HG02610 (cell line): ENCODE data around the gene PHKG2.
A peak's percentile ranks its signal among the peaks of the same experiment; 100 is the strongest.

Experiments
- ATAC-seq: cut with Tn5 transposase; IDR thresholded peaks from one replicate; pipeline ENCODE4 v1.9.1; 2021; ENCODE audit warnings: mild to moderate bottlenecking, moderate library complexity; ENCODE audit not compliant: unreplicated experiment

PHKG2 gene

DNA sequence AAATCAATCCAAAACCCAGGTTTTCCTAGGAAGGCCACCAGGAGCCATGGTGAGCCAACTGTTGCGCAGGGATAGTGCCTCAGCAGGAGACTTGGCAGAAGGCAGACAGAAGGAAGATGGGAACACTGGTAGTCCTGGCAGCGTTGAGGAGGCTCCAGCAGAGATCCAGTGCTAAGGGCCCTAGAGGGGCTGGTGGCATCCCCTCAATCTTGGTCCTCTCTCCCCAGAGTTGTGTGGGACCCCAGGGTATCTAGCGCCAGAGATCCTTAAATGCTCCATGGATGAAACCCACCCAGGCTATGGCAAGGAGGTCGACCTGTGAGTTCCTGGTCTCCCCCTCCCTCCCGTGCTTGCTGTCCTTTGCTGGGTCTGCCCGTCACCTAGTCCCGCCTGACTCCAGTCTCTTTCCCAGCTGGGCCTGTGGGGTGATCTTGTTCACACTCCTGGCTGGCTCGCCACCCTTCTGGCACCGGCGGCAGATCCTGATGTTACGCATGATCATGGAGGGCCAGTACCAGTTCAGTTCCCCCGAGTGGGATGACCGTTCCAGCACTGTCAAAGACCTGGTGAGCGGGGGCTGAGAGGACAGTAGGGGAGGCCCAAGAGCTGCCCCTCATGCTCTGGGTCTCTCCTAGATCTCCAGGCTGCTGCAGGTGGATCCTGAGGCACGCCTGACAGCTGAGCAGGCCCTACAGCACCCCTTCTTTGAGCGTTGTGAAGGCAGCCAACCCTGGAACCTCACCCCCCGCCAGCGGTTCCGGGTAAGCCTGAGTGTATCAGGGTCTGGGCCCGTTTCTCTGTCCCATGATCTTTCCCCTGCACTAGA lies 7.9 kb downstream of the PHKG2 start:
- ATAC-seq = no peak

DNA sequence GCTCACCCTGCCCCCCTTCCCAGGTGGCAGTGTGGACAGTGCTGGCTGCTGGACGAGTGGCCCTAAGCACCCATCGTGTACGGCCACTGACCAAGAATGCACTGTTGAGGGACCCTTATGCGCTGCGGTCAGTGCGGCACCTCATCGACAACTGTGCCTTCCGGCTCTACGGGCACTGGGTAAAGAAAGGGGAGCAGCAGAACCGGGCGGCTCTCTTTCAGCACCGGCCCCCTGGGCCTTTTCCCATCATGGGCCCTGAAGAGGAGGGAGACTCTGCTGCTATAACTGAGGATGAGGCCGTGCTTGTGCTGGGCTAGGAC lies 8.5 kb downstream of the PHKG2 start:
- no peak for ATAC-seq

- ATAC-seq = no peak
Observed at GRCh38 chr16:30757316-30757715, 9.1 kb downstream of the PHKG2 start.

DNA sequence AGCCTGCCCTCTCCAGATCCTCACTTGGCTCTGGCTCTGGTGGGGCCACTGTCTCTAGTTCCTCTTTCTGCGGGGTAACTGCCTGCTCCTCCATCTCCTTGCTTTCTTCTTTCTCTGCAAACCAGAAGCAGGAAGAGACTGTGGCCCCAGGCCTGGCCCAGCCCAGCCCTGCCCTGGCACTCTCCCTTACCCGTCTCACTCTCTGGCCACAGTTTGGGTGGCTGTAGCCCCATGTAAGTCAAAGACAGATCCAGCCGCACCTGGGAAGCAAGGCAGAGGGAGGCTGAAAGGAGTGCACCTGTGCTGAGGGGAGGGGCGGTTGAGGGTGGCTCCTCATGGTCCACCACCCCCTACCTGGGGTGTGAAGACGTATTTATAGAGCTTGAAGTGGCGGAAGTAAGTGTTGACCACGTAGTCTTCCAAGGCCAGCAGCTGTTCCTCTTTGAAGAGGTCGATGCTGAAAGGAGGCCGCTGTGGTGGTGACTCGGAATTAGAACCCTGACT lies 10.8 kb downstream of the PHKG2 start:
- no peak for ATAC-seq

GRCh38 chr16:30760001-30760559 lies 11.9 kb downstream of the PHKG2 start:
- ATAC-seq = no peak

DNA sequence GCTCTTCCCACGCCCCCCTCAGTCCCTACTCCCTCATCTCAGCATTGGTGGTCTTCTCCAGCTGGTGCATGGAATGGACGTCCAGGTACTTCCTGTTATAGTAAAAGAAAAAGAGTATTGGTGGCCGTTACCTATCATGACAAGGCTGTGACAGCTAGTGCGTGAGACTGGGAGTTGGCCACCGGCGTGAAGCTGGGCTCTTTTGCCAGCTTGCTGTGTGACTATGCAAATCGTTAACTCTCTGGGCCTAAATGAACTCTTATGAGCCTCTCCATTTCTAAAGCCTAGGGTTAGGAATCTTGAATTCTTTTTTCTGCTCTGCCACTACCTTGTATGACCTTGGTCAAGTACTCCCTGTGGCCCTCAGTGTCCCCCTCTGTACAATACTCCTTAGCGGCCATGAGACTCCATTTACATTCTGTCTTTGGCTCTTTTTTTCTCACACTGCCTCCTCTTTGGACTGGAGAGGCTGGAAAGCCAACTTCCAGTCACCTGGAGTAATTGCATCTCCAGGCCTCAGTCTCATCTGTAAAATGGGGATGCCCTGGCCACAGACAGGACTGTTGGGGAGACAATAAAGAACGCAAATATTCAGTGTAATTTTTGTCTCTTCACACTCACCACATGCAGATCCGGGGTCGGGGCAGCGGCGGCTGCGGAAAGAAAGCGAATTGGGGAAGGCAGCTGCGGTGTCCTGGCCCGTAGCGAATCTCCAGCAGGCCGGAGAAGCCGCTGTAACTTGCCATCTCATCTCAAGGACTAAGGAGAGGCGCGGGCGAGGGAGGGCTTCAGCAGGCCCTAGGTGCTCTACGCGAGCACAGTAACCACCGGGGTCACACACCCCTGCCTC lies 12.6 kb downstream of the PHKG2 start:
- ATAC-seq = no peak

- peak; percentile 9 for ATAC-seq
Observed at GRCh38 chr16:30761427-30761927, 13.3 kb downstream of the PHKG2 start.

DNA sequence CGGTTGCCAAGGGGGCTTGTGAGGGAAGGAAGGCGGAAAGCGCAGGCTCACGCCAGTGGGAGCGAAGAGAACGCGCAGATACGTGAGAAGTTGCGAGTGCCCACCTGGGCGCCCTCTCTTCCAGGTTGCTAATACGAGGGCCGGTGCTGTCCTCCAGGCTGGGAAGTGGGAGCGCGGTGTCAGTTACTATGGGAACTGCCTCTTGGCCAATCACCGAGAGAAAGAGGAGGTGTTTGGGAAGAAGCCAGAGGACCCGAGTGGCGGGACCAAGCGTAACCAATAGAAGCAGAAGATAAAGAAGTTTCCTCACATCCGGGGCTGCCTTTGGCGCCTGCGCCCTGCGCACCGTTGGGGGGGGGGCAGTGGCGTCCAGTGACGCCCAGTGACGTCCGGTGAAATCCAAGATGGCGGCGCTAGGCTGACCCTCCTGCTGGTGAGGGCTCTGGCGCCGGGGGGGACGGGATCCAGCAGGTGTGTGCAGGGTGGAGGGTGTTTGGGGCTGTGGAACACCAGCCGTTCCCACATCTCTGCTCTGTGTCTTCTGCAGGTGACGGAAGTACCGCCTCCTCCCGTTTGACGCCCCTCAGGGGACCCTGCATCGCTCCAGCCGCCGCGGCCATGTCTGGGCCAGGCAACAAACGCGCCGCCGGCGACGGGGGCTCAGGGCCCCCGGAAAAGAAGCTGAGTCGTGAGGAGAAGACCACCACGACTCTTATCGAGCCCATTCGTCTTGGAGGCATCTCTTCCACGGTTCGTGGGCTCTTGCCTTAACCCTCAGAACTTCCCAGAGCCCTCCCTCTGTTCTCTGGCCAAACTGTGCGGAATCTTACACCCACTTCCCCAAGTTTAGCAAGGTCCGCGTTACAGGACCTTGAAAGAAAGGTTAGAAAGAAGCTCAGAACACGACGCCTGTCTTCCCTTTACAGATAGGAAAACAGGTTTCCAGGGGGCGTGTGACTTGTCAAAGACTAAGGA lies 14.0 kb downstream of the PHKG2 start, which contains the start of the genes CFAP119 and RNF40:
CFAP119 (minus strand) TSS at position 135 of the 975 bp plus-strand sequence. CDS start 314 bp downstream, outside the sequence.
RNF40 (plus strand) TSS at position 395 of the 975 bp plus-strand sequence; CDS start at position 619, 224 bp downstream.
- ATAC-seq = peak; percentile 80

GRCh38 chr16:30762991-30763725 lies 14.9 kb downstream of the PHKG2 start:
- ATAC-seq = no peak

DNA sequence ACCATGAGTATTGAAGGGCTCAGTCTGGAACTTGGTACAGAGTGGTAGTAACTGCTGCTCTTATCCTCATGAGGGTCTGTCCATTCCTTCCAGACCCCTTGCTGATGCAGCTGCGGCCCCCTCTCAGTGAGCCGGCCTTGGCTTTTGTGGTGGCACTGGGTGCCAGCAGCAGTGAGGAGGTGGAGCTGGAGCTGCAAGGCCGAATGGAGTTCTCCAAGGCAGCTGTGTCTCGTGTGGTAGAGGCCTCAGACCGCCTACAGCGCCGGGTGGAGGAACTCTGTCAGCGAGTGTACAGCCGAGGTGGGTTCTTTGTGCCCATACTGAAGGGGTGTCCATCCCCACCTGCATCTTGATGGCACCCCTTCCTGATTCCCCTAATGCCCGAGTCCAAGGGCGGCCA lies 15.9 kb downstream of the PHKG2 start:
- no peak for ATAC-seq

GRCh38 chr16:30764816-30765465 lies 16.7 kb downstream of the PHKG2 start:
- no peak for ATAC-seq

DNA sequence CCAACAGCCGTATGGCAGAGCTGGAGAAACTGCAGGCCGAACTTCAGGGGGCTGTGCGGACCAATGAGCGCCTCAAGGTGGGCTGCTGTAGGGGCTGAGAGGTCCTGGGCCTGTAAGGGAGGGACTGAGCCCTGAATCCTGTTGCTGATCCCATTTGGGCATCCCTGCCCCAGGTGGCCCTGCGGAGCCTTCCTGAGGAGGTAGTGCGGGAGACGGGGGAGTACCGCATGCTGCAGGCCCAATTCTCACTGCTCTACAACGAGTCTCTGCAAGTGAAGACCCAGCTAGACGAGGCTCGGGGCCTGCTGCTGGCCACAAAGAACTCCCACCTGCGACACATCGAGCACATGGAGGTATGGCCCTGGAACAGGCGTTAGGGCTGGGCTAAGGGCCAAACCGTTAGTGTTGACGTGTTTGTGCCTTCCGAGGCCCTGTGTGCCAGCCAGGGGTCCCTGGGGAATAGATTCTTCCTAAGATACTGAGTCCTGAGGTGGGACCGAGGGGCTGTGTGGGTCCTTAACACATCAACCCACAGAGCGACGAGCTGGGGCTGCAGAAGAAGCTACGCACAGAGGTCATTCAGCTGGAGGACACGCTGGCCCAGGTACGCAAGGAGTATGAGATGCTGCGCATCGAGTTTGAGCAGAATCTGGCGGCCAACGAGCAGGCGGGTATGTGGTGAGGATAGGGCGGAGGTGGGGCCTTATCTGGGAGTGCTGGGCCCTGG lies 18.1 kb downstream of the PHKG2 start:
- ATAC-seq = no peak

DNA sequence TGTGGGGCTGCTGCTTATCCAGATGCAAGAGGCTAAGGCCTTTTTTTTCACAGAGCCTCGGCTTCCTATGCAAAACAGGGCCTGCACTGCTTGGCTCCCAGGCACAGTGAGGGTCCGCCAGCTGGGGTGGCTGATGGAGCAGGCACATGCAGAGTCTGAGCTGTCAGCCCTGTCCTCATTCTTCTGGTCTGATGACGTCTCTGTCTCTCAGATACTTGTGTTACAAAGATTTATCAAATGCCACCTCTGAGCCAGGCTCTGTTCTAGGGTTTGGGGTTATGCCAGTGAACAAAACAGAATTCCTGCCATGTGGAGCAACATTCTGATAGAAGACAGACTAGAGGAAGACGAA lies 18.7 kb downstream of the PHKG2 start:
- no peak for ATAC-seq

DNA sequence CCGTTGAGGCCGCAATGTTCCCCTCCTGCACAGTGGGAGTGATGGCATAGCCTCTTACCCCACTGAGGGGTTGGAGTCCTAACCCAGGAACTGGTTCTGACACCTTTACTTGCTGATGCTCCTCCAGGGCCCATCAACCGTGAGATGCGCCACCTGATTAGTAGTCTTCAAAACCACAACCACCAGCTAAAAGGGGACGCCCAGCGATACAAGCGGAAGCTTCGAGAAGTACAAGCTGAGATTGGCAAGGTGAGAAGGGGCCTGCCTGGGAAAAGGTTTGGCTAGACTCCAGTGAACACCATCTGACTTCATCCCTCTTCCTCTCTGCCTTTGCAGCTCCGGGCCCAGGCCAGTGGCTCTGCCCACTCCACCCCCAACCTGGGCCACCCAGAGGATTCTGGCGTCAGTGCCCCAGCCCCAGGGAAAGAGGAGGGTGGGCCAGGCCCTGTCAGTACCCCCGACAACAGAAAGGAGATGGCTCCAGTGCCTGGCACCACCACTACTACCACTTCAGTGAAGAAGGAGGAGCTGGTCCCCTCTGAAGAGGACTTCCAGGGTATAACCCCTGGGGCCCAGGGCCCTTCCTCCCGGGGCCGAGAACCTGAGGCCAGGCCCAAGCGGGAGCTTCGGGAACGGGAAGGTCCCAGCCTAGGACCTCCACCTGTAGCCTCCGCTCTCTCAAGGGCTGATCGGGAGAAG lies 19.7 kb downstream of the PHKG2 start:
- ATAC-seq = peak; percentile 42

- ATAC-seq = no peak
Observed at GRCh38 chr16:30768583-30769181, 20.5 kb downstream of the PHKG2 start.

GRCh38 chr16:30769379-30770089 lies 21.3 kb downstream of the PHKG2 start:
- ATAC-seq = no peak

GRCh38 chr16:30771726-30772125 lies 23.5 kb downstream of the PHKG2 start:
- no peak for ATAC-seq
